ENCODE data around the gene SESN3.
"Not testable (repeated sequence)": the region's sequence is repeated elsewhere in the genome, so short reads cannot be mapped to it uniquely, and the experiment has no call there.

SESN3 gene

DNA sequence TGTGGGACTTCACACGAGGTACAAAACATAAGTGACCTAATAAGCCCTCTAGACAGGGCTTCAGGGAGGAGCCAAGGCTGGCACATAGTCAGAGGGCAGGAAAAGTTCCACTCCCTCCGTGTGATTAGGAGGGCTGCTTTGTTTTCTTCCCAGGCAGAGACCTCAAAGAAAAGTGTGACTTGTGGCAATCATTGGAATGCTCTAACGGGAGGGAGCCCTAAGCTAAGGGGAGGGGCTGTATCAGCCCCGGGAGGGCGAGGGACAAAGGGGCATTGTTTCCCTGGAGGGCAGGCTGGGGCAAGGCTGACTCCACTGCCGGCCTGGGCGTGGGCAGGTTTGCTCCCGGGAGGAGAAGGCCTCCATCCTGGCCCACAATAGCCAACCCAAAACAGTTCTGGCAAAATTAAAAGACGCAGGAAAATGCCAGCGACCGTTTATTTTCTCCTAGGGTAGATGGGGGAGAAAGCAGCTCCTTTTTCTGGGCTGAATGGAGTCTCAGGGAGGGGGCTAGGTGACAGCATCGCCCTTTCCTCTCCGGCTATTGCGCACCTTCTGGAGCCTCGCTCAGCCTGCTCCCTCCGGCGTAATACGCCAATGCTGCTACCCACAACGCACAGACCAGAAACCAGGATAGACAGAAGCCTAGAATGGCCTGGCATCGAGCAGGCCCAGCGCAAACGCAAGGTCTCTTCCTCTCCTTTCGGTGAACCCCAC is 81.2 kb downstream of the SESN3 start:
- no peak for FAIRE-seq

DNA sequence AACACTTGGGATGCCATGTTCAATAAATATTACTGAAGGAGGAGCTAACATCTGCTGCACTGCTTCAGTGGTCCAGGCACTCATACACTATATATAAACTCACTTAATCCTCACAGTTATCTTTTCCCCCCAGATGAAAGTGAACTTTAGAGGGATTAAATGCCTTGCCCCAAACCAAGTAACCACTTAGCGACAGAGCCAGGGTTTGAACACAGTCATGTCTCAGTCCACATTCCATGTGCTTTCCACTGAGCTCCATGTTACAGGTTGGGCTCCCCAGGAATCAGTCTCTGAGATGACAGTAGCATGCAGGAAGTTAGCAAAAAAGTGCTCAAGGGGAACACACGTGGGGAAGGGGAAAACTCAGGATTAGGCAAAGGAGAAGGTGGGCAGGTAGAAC is 82.1 kb downstream of the SESN3 start:
- no peak for FAIRE-seq

DNA sequence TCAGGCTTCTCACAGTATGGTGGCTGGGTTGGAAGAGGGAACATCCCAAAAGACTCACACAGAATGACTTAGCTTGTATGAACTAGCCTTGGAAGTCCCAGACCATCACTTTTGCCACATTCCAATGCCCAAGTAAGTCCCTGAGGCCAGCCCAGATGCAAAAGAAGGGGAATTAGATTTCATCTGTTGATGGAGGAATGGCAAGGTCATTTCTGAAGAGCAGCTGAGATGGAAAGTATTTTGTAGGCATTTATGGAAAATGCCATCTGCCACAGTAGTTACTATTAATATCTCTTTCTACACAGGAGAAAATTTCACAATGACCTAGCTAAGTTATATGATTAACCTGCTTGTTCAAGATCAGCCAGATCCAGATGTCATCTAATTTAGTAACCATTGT is 82.6 kb downstream of the SESN3 start:
- no peak for FAIRE-seq

DNA sequence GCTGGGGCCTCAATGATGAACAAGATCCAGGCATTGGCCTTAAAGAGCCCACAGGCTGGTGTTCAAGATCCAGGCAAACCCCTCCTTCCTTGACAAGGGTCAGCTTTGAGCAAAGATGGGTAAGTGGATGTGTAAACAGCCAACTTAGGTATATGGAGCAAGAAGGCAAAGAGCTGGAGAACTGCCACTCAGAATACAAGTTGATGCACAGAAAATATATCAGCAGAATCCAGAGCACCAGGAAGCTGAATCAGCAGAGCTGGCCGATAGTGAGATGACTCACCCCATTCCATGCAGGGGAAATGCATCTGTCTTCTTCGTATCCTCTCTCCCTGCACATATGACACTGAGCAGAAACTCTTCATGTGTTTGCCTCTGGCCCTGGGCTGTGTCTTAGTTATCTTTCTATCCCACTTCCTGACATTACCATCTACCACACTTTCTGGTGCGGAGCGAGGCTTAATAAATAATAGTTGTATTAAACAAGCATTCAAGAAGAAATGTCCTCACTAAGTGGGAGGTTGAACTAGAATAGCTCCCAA is 83.6 kb downstream of the SESN3 start:
- FAIRE-seq: no peak

DNA sequence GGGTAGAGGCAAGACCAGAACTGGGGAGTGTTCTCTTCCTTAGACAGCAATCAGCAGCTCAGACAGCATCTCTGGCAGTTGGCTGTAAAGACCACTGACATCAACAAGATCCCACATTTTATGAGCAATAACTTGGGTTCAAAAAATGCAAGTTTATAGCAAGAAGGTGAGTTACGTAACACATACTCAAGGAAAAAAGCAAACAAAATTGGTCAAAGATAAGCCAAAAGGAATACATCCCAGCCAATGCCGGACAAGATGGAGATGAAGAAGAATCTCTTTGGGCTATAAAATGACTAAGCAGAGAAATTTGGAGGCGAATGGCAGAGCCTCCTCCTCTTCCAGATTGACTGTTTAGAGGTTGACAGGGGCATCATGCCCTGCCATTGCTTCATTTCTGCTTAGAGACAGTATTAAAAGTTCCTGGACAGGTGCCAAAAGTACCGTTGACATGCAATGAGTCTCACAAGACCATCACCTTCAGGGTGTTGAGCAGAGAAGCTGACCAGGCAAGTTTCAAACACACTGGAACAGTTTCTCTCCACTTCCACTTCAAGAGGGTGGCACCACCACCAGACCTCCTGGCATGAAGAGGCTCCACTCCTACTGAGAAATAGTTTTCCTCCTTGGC is 85.5 kb downstream of the SESN3 start:
- FAIRE-seq: no peak

DNA sequence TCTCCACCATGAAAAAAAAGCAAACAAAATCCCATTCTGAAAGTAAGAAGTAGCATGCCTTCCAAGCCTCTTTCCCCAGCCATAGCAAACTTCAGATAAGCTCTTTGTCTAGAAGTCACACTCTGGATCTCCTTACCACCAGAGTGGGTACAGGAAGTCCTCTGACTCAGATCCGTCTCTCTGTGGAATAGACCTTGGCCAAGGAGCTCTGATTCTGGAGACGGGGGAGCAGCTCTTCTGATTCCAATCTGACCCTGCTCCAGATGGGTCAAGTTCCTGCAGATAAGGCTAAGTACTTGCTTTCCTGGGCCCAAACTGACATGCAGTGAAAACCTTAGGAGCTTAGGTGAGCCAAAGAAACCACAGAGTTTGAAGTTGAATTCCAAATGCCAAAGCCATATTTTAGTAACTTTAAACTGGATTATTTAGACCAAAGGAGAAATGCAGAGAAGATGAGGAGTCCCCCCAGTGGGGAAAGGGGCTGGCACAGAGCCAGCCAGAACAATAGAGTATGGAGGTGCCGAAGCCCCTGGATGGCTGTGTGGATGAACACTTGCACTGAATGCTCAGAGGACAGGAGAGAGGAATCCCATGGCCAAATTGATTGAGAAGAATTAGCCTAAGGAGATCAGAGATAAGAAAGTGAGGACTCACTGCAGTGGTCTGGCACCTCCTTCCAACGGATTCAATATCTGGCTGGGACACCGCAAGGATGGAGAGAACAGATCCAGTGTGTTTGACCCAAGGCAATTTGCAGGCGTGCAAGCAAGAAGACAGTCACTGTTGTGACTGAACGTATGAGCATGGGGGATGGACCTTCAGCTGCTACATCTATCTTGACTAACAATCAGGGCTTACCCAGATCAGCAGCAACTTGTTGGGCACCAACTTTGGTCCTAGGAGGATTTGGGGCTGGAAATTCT is 86.4 kb downstream of the SESN3 start:
- no peak for FAIRE-seq

DNA sequence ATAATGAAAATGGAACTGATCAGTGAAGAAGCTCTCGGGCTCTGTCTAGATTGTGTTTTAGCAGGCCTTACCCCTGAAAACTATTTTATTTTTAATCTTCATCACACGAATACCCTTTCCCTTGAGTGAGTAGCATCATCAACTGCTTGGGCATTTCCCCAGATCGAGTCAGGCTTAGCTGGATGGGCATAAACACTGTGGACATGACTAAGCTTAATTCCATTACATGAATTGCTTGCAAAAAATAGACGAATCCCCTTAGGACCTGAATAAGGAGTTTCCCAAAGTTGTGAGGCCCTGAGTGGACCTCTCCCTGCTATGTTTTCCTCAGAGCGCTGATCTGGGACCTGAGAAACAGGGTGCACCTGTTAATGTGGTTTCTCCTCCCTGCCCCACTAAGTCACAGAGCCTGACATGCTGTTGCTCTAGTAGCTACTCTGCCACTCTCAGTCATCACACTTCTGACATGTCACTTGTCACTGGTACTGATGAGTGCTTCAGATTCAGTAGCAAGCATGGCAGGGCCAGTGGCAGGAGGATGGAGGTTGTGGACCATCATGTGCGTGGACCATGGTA is 87.8 kb downstream of the SESN3 start:
- no peak for FAIRE-seq

DNA sequence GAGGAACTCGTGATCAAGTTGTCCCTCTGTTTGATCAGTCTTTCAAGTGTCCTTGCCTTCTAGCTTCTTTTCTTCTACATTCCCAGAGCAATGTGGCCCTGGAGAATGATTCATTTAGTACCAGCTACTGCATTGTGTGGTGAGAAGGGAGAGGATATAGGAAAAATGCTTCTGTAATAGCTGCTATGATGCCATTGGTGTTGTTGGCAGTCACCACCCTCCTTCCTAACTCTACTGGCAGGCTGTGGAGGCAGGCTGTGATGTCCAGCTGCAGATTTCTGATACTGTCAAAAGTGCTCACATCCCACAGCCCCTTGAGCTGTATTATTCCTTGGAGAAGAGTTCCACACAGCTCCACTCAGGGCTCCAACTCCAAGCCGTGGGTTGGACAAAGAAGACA is 88.6 kb downstream of the SESN3 start:
- FAIRE-seq: no peak

DNA sequence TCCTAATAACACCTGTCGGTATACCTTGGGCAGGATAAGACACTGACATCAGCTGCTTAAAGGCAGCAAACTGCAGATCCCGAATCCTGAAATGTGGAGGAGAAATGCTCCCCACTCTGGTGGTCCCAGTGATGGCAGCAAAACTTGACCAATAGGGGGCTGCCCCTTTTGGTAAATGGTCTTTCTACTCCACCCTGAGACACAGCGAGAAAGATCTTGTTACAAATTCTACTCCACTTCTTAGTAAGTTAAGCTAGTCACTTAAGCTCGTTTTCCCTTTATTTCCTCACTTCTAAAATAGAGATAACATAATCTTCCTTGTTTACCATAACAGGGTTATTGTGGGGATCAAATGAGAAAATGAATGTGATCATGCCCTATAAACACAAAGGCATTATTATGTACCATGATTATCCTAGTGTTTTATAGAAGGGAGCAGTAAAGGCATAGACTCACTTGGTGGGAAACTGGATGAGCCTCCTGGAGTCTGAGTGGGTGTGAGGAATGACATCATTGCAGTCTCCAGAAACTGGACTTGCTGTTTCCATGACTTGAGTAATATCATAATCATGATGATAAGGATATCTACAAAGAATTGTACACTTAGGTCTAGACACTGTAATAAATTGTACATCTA is 90.5 kb downstream of the SESN3 start:
- no peak for FAIRE-seq

DNA sequence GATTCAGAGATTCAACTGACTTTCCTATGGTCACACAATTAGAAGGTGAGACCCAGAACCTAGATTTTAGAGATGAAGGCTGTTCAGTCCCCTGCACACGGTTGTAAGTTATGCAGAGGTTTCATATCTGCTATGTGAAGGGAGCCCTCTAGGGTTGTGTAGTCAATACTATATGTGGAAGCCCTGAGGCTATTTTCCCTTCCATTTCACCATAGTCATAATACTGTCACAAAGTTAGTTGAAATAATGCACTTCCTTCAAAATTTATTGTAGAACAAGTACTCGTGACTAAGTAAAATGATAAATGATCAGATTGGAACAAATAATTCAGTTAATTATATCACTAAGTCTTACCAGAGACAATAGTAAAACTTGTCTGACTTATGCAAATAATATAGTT is 92.6 kb downstream of the SESN3 start:
- FAIRE-seq: no peak

DNA sequence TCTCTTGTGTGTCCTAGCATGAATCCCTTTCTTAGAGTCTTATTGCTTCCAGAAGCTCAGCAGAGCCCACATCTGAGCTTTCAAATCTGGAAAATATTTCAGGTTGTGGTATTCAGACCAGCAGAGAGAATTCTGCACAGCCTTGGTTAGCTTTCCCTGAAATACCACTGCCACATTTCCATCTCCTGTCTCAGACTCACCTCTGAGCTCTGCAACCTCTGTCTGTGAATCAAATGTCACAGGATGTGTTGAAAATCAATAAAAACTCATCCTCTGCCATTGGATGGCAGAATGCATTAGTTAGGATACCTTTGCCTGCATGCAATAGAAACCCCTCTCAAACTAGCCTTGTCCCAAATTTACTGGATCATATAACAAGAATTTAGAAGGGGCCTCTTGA is 93.7 kb downstream of the SESN3 start:
- no peak for FAIRE-seq

DNA sequence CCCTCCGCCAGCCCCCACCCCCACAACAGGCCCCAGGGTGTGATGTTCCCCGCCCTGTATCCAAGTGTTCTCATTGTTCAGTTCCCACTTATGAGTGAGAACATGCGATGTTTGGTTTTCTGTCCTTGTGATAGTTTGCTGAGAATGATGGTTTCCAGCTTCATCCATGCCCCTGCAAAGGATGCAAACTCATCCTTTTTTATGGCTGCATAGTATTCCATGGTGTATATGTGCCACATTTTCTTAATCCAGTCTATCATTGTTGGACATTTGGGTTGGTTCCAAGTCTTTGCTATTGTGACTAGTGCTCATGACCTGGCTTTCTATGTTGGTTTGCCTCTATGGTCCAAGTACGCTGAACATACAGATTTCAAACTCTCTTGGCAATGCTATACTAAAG is 94.3 kb downstream of the SESN3 start:
- FAIRE-seq: not testable (repeated sequence)

DNA sequence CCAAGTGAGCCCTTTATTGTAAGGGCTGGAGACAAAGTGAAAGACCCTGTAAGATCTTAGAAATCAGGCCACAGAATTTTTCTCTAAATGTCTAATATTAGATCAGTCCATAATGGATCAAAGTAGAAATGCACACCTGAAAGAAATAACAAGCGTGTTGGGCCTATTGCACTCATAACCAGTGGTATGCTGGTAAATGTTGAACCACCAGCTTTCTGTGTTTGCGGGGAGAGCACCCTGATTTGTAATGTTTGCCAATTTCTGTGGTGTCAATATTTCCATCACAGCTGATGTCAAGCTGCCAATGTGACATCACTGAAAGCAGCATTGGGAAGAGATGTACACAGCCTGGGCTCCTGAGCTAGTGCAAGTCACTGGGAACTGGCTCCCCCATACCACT is 95.1 kb downstream of the SESN3 start:
- FAIRE-seq: no peak

DNA sequence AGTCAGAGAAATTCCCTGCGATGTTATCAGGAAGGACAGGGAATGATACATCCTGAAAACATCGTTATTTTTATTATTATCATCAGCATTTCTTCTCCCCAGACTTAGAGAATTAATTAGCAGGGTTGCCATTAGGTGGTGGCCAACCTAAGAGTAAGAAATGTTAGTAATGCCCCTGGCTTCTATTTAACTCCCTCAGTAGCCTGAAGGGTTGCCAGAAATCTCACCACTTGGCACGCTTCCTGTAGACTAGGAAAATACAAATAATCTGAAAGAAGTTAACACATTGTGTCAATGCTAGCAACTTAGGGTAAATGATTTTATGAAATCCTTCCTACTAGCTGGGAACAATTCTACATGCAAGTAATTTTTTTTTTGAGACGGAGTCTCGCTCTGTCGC is 95.8 kb downstream of the SESN3 start:
- no peak for FAIRE-seq

DNA sequence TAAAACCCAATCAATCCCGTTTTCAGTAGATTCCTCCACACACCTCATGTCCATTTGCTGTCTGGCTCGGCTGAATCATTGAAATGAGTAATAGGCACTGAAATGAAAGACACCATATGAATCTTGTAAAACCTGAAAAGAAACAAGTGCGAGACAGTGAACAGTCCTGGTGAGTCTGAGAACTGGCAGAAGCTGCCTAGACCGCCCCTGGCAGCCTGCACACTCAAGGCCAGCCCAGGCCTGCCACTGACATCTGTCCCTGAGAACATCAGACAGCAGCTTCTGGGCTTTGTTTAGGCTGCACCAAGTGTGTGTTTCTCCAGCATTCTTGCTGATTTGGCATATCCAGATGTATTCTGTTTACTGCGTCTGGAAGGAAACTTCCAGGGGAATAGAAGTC is 96.5 kb downstream of the SESN3 start:
- FAIRE-seq: no peak

DNA sequence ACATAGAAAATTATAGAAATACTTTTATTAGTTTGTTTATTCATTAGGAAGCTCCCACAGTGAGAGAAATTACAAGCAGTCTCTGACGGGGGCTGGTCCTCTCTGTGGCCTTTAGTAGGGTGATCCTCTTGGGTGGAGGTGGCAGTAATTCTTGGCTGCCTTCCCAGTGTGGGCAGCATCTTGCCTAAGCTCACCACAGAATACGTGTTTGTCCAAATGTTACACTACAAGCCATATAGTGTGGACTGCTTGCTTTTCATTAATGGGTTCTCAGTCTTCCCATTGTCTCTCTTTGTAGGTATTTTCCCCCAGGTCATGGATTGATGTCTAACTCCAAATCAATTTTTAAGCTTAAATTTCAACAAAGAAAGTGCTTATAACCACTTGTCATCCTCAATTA is 98.0 kb downstream of the SESN3 start:
- no peak for FAIRE-seq

DNA sequence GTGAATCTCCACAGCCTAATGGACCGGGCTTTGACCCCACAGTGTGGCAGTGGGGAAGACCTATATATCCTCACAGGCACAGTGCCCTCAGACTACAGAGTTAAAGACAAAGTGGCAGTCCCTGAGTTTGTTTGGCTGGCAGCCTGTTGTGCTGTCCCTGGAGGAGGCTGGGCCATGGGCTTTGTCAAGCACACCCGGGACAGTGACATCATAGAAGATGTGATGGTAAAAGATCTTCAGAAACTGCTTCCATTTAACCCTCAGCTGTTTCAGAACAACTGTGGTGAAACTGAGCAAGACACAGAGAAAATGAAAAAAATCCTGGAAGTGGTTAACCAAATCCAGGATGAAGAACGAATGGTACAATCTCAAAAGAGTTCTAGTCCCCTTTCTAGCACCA is 102.4 kb downstream of the SESN3 start:
- FAIRE-seq: no peak

DNA sequence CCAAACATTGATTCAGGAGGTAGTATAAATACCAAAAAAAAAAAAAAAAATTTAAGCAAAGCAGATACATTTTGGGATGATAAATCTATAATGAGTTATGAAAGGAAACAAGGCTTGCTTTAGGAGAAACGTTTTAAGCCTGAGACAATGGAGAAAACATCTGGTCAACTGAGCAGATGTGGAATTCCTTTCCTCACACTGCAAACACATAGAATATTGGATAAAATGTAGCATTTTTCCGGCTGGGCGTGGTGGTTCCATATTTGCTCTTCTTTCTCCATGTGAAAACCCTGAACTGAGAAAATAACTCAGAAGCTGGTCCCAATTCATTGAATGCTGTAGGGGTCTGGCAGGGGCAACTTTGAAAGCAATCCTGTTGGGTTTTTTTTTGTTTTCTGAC is 107.4 kb downstream of the SESN3 start:
- no peak for FAIRE-seq

DNA sequence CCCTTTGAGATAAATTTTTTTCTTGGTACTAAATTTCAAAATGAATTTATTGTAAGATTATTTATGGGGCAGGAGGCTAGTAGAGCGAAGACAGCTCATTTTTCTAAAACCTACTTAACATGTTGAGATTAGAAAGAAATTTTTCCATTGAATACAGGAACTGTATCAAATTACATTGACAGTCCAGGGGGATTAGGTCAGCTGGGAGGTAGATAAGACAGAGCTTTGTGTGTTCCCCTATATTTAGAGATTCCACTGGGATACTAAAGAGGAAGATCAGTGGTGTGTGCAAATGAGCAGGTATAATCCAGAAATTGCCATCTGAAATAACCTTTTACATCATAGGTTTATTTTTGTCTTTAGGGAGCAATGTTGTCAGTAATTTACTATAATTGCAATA is 109.3 kb downstream of the SESN3 start:
- FAIRE-seq: no peak

DNA sequence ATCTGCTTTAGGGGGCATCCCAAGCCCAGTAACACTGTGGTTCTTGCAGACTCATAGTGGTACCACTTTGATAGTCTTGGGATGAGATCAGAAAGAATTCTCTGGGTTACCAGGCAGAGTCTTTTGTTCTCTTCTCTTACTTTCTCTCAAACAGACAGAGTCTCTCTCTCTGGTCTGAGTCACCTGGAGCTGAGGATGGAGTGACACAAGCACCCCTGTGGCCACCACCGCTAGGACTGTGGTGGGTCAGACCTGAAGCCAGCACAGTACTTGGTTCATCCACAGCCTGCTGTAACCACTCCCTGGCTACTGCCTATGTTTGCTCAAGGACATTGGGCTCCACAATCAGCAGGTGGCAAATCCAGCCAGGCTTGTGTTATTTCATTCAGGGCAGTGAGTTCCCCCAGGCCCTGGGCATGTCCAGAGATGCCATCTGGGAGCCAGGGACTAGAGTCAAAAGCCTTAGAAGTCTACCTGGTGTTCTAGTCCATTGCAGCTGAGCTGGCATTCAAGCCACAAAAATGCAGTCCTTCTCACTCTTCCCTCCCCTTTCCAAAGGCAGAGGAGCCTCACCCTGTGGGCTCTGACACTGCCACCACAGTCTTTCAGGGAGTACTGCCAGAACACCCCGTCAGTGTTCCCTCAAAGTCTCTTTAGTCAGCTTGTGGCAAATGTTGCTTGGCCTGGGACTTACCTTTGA is 111.5 kb downstream of the SESN3 start:
- FAIRE-seq: no peak

DNA sequence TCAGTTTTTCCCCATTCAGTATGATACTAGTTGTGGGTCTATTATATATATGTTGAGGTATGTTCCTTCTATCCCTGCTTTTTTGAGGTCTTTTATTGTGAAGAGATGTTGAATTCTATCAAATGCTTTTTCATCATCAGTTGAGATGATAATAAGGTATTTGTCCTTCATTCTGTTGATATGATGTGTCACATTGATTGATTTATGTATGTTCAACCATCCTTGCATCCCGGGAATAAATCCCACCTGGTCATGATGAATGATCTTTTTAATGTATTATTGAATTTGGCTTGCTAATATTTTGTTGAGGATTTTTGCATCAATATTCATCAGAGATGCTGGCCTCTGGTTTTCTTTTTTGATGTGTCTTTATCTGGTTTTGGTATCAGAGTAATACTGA is 115.4 kb downstream of the SESN3 start:
- no peak for FAIRE-seq

All from G401.6 (cell line).